ENCODE results near the gene TMEM238. TPM values are rescaled to one million over a fixed set of nuclear protein-coding genes. Genes with fewer than 3 reads are reported as not detected.

Gene TMEM238
- total RNA-seq, result 0.65 TPM in 1 of 2 replicates, not detected in the other

GRCh38 chr19:55384131-55384919 is at the start of gene TMEM238:
Gene TMEM238, minus strand, starts transcription at chr19:55384292. Its CDS starts 33 bp downstream, at chr19:55384259.

GRCh38 chr19:55407550-55407799 is 23.4 kb upstream of the TMEM238 start, which contains the start of gene UBE2S:
Gene UBE2S, minus strand, starts transcription at chr19:55407788. Its CDS starts 199 bp downstream, at chr19:55407589.

GRCh38 chr19:55385724-55386492 is 1.8 kb upstream of the TMEM238 start, which contains the start of gene RPL28:
Gene RPL28, plus strand, starts transcription at chr19:55385932. Its CDS starts 426 bp downstream, at chr19:55386358.

GRCh38 chr19:55376241-55376933 is 7.7 kb downstream of the TMEM238 start, which contains the start of gene TMEM190:
Gene TMEM190, plus strand, starts transcription at chr19:55376826. Its CDS starts 28 bp downstream, at chr19:55376854.

GRCh38 chr19:55370305-55370988 is 13.6 kb downstream of the TMEM238 start, which contains the start of gene IL11:
Gene IL11, minus strand, starts transcription at chr19:55370463. Its CDS starts 153 bp downstream, at chr19:55370310.

GRCh38 chr19:55362990-55363716 is 20.9 kb downstream of the TMEM238 start, which contains the start of gene GARIN5B:
Gene GARIN5B, minus strand, starts transcription at chr19:55363260. Its CDS starts 194 bp downstream, at chr19:55363066.

GRCh38 chr19:55354698-55355212 is 29.3 kb downstream of the TMEM238 start, which contains the start of gene COX6B2:
Gene COX6B2, minus strand, starts transcription at chr19:55354719. Its CDS starts 198 bp downstream, at chr19:55354521.

GRCh38 chr19:55339105-55339888 is 44.8 kb downstream of the TMEM238 start, which contains the start of gene KMT5C:
Gene KMT5C, plus strand, starts transcription at chr19:55339876. Its CDS starts 2,061 bp downstream, at chr19:55341937.

Other genes starting within 250 kb of the TMEM238 start
- gene TNNT1, start 235.1 kb downstream of the TMEM238 start, total RNA-seq, result 0.65 and 1.4 TPM in 2 replicates
- not detected in 2 replicates for gene TNNI3, start 226.6 kb downstream of the TMEM238 start, total RNA-seq
- 0.32 and 0.76 TPM in 2 replicates for gene DNAAF3, start 217.7 kb downstream of the TMEM238 start, total RNA-seq
- gene SYT5, start 204.0 kb downstream of the TMEM238 start, total RNA-seq, result not detected in 2 replicates
- gene PTPRH, start 174.8 kb downstream of the TMEM238 start, total RNA-seq, result 0.32 and 3.5 TPM in 2 replicates
- gene TMEM86B, start 155.5 kb downstream of the TMEM238 start, total RNA-seq, result 0.32 and 0.91 TPM in 2 replicates
- 20.1 and 22.3 TPM in 2 replicates for gene PPP6R1, start 125.3 kb downstream of the TMEM238 start, total RNA-seq
- 29.6 and 38.0 TPM in 2 replicates for gene HSPBP1, start 104.2 kb downstream of the TMEM238 start, total RNA-seq
- 0.61 and 0.65 TPM in 2 replicates for gene BRSK1, start 100.3 kb downstream of the TMEM238 start, total RNA-seq
- not detected in 2 replicates for gene TMEM150B, start 59.0 kb downstream of the TMEM238 start, total RNA-seq
- 3.9 and 4.7 TPM in 2 replicates for gene KMT5C, start 44.4 kb downstream of the TMEM238 start, total RNA-seq
- under 0.01 TPM in 1 of 2 replicates, not detected in the other for gene COX6B2, start 29.6 kb downstream of the TMEM238 start, total RNA-seq
- gene GARIN5B, start 21.0 kb downstream of the TMEM238 start, total RNA-seq, result not detected in 2 replicates
- 0.46 and 2.6 TPM in 2 replicates for gene IL11, start 13.8 kb downstream of the TMEM238 start, total RNA-seq
- not detected in 2 replicates for gene TMEM190, start 7.5 kb downstream of the TMEM238 start, total RNA-seq
- 112 and 274 TPM in 2 replicates for gene RPL28, start 1.6 kb upstream of the TMEM238 start, total RNA-seq
- gene UBE2S, start 23.5 kb upstream of the TMEM238 start, total RNA-seq, result 168 and 599 TPM in 2 replicates
- gene SHISA7, start 59.0 kb upstream of the TMEM238 start, total RNA-seq, result not detected in 2 replicates
- gene ISOC2, start 77.3 kb upstream of the TMEM238 start, total RNA-seq, result 50.6 and 74.1 TPM in 2 replicates
- gene C19orf85, start 80.5 kb upstream of the TMEM238 start, total RNA-seq, result not detected in 2 replicates
- 0.30 and 2.6 TPM in 2 replicates for gene ZNF628, start 92.3 kb upstream of the TMEM238 start, total RNA-seq
- gene NAT14, start 100.9 kb upstream of the TMEM238 start, total RNA-seq, result 11.7 and 18.2 TPM in 2 replicates
- 0.32 and 2.3 TPM in 2 replicates for gene SSC5D, start 104.1 kb upstream of the TMEM238 start, total RNA-seq
- gene SBK2, start 152.8 kb upstream of the TMEM238 start, total RNA-seq, result not detected in 2 replicates
- gene SBK3, start 161.3 kb upstream of the TMEM238 start, total RNA-seq, result 0.32 TPM in 1 of 2 replicates, not detected in the other
- gene ZNF579, start 196.6 kb upstream of the TMEM238 start, total RNA-seq, result 3.2 TPM in 2 replicates
- gene FIZ1, start 215.2 kb upstream of the TMEM238 start, total RNA-seq, result 1.8 and 2.6 TPM in 2 replicates
- 7.8 and 10.3 TPM in 2 replicates for gene ZNF524, start 216.0 kb upstream of the TMEM238 start, total RNA-seq
- gene ZNF865, start 221.4 kb upstream of the TMEM238 start, total RNA-seq, result 0.61 and 0.65 TPM in 2 replicates
- 3.6 and 3.8 TPM in 2 replicates for gene ZNF784, start 240.3 kb upstream of the TMEM238 start, total RNA-seq